Activated CD8-positive, alpha-beta memory T cell treated with anti-CD3 and anti-CD28 coated beads, Interleukin-2, amount 50 U/mL, for 1 hour (primary cell): Measurements from ENCODE around the gene NYAP2.

Experiments
- DNase-seq: peaks from one replicate; pipeline ENCODE4 v3.0.0-alpha.2; 2020; ENCODE audit errors: extremely low read depth

NYAP2 gene

DNA sequence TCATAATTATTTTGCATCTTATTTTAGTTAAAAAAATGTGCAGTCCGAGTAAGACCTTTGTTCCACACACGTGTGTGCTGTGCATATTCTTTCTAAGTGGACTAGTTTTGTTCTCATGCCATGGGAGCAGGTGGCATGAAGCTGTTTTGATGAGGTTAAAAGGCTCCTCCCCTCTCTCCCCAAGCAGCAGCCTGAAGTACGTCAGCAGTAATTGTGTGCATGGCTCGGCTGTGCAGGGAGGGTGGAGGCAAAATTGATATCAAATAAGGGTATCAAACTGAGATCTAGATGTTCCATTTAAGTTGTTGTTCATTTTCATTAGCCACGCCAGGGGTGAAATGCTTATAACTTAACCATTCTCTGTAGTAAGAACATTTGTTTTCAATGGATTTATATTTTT is at the start of gene NYAP2:
TSS of gene NYAP2 (plus strand) at position 207 of the 400 bp plus-strand sequence. CDS start 9,171 bp downstream, outside the sequence.
- DNase-seq: no peak

DNA sequence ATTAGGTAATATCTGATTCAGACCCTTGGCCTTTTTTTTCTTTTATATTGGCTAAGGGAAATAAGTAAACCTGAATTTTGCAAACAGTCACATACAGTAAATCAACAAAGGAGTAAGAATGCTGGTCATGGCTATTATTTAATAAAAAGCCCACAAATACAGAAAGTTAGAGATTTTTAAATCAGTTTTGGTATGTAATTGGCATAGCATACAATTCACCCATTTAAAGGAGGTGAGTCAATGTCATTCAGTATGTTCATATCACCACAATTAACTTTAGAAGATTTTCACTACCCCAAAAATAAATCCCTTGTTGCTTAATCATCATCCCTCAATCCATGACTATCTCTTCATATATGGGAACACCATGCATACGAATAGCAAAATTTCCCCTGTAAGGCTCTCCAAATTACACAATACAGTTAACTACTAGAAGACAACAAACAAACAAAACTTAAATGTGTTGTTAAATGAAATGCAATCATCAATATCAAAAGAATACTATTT is 45.9 kb upstream of the NYAP2 start:
- DNase-seq: no peak

DNA sequence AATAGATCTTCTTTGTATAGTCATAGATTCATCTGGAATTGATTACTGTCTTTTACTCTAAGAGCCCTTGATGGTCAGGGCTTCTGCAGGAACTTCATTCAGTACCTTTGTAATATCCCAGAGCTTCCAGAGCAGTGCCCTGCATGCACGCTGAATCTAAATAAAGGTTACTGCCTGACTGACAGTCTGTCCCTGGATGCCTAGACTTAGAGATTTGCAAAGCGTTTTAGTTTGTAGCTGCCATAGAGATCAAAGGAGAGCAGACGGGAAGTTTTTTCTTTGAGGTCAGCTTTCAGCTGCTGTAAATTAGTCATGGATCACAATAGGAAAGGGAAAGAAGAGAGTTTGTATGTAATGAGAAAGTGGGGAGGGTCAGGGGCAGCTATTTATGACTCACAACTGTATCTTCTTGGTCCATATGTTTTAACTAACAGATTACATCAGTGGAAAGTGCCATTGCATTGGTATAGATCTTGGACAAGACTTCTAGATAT is 45.2 kb upstream of the NYAP2 start:
- DNase-seq: no peak

DNA sequence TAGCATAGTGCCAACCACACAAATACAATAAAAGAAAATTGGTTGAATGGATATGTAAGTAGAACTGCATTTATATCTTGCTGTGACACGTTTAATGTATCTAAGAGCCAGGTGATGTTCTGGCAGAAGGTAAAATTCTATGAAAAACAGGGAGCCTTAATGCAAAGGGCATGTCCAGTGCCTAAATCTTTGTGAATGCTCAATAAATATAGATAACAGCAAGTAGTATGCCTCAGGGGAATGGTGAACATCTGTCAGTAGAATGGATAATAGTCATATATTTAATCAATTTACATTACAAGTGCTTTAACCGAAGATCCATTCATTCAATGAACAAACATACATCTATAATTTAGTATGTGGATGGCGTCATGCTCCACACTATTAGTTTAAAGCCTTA is 43.7 kb upstream of the NYAP2 start:
- DNase-seq: no peak

DNA sequence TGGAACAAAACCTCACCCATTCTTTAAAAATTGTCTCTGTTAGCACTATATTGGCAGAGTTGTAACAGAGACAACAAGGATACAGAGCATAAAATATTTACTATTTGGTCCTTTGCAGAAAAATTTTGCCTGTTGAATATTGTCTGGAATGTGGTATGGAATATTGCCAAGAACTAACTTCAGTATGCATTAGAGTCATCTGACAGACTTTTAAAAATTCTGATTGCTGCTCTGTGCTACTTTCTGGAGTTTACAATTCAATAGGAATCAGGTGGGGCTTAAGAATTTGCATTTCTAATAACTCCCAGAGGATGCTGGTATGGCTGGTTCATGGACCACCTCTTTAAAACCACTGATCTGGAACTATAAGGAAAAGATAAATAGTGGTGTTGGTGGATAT is 32.8 kb upstream of the NYAP2 start:
- no peak for DNase-seq

DNA sequence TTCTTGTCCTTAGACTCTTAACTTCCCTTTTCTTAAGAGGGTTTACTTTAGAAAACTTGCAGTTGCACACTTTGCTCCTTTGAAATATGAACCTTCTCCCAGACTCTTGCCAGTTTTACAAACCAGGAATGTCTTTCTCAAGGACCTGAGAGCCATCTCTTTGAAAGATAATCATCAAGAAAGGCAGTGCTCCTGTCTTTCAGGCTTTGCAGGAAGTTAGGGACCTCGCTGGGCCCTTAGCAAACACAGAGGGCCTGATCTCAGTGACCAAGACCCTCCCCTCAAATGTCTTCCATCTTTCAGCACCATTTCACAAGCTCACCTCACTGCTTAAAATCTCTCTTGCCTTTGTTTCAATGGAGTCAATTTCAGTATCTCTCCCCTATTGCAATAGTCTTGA is 32.0 kb upstream of the NYAP2 start:
- DNase-seq: no peak

DNA sequence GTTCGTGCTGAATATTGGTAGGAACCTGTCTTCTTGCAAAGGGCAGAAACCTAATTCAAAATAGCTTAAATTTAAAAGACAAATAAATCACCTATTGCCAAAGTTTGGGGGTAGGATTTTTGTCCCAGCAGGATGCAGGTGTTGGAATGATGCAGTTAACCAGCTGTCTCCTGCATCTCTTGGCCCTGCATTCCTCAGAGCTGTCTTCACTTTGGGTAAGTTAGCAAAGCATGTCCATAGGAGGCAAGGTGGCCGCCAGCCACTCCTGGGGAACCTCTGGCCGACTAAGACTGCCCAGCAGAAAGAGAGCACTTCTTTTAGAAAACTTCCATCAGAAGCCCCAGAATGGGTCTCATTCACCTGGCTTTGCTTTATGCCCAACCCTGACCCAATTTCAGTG is 20.5 kb upstream of the NYAP2 start:
- DNase-seq: no peak

DNA sequence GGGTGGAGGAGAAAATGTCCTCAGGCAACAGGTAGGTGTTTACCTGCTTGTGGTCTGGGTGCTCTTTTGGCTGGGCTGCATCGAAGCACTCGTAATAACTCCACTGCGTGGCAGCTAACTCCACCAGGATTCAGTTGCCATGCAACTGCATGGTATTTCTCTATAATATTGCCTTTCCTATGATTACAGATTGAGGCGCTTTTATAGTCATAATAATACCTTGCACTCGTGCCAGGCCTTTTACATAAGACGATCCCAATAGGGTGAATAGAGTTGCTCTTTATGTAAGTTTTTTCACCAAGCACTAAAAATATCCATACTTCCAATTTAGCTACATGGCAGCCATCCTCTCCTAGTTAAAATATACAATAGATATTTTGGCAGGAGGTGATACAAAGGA is 19.7 kb upstream of the NYAP2 start:
- DNase-seq: no peak

DNA sequence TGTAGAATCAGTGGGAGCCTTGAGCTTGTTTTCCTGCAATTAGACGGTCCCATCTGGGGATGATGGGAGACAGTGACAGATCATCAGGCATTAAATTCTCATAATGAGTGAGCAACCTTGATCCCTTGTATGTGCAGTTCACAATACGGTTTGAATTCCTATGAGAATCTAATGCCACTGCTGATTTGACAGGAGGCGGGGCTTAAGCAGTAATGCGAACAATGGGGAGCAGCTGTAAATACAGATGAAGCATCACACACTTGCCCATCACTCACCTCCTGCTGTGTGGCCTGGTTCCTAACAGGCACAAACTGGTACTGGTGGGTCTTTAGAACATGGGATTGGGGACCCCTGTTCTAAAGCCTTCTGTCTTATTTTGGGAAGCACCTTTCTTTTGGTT is 17.9 kb upstream of the NYAP2 start:
- no peak for DNase-seq

DNA sequence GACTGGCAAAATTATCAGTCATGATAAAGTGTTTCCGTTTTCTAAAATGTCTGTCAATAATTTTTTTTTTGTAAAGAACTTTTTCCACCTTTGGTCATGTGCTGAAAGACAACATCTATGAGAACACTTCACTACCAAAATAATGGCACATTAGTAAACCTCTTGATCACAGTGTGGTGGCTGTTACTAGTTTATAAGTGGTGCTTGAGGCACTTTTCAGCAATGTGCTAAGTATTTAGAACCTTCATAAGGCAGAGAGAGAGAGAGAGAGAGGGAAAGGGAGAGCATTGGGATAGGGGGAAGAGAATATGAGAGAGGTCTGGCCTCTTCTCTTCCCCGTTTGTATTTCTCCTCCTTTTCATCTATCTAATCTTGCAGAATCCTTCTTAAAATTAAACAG is 1.1 kb upstream of the NYAP2 start:
- no peak for DNase-seq

DNA sequence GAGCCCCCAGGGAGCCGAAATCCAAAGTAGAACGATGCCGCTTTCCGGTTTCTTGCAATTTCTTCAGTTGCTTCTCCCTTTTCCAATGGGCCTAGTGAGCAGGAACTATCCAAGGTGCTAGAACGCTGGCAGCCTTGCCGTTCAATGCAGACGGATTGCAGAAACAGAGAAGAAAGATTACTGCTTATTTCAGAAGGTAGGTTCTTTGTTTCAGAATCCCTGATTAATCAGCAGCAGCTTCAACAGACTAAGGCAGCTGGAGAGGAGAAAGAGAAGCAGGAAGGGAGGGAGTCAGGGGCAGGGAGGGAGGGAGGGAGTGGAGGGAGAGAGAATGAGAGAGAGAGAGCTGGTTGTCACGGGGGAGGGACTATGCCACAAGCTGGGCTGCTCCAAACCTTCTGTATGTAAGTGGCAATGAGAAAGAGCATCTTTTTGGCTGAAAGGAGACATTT is 576 bp downstream of the NYAP2 start:
- no peak for DNase-seq

DNA sequence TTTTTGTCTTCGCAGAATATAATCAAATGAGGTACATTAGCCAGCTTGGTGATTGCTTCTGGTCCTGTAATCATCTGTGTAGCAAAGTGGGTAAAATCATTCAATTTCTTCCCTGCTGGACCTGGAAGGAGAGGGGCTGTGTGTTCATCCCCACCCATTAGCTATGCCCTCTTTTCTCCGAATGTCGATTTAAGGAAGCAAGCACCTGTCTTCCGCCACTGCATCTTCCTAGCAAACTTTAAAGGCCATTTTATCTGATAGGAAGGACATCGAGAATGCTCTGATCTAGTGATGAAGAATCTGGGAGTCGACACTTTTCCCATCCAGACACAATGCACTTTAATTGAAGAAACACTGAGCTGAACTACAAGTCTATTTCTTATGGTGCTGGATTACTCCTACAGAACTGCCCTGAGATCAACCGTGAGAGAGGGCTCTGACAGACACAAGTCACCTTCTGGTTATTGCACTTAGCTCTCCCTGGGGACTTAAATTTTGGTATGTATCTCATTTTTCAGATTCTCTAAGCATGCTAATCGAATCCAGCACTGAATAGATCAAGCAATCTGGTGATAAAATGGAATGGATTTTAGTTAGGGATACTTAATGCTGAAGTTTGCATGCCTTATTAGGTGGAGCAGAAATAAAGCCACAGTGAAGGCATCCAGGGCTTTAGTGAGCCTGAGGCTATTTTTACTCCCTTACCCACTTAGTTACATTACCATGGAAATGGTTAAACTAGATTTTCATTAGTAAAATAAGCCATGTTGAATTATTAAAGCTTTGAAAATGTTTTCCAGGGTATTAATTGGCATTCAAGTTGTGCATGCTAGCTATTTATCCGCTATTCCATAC is 1.3 kb downstream of the NYAP2 start:
- DNase-seq: no peak

DNA sequence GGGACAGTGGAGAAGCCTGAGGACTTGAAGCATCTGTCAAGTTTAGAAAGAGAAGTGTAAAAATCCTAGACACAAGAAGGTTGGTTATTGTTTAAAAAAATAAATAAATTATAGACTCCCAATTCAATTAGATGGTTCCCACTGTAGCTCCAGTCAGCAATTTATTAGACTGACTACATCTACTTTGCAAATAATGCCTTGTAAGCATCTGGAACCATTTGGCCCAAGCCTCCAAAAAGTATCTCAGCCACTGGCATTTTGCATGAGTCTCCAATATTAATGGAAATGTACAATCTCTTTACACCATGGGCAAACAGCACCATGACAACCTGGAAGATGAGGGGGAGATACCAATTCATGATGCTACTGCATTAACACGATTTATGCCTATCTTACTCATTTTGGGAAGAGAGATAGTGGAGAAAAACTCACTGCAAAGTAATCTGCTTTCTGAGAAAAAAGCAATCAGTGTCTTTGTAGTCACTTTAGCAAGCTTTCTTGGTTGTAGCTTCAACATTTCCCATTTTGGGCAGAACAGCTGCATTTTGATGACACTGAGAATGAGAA is 2.8 kb downstream of the NYAP2 start:
- no peak for DNase-seq

DNA sequence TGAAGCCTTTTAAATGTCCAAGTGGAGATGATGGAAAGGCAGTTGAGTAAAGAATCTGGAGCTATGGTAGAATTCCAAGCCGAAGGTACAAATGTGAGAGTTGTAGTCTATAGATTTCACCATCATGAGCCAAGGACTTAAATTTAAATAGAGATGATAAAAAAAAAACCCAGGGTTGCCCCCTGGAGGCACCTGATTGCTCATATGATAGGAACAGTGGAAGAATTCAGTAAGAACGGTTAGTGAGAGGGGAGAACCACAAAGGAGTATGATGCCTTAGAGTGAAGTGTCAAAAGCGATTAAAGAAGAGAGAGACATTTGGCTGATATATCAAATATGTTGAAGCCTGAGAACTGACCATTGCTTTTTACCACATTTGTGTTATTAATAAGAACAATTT is 11.9 kb downstream of the NYAP2 start:
- DNase-seq: no peak

DNA sequence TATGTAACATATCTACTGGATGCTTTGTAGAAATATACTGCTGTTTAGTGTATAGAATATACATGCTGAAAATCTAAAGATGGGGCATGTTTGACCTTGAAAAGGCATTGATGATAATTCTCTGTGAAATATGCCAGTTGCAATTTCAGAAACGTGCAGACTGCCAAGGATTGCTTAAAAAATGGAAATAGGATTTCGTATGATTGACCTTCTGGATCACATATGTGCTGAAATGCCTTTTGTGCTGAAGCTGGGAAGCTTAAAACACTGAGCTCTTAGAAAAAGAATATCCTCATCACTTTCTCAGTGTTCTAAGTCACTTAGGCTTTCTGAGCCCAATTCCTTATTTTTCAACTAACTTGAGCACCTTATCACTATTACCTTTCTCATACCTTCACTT is 14.3 kb downstream of the NYAP2 start:
- no peak for DNase-seq

DNA sequence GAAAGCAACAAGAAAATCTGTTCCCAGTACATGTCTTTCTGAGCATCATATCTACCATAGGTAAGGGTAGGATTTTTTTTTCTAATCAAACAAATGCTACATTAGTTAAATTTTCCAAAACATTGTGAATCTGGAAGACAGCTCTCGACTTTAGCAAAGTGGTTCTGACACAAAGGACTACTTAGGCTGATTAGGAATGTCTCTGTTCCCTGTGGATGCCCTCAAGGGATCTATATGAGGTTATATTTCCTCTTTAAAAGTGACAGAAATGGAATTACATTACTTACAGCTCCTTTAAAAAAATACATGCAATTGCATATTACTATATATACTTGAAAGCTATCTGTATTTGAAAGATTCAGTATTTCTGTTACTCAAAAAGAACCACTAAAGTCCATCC is 15.4 kb downstream of the NYAP2 start:
- no peak for DNase-seq

DNA sequence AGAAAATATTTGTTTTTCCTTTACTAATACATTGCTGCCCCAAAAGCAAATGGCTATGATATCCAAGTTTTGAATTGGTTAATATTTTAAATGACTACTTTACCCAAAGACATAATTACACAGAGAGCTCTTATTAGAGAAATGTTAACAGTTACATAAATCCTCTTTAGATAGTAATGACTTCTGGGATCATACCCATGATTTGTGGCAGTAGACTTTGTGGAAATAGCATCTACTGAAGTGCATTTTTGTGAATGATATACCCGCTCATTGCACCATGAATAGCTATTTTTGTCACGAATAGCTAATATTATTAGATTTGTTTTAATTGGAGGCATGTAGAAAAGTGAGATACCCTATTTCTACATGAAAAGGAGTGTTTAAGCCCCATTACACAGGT is 15.8 kb downstream of the NYAP2 start:
- no peak for DNase-seq

DNA sequence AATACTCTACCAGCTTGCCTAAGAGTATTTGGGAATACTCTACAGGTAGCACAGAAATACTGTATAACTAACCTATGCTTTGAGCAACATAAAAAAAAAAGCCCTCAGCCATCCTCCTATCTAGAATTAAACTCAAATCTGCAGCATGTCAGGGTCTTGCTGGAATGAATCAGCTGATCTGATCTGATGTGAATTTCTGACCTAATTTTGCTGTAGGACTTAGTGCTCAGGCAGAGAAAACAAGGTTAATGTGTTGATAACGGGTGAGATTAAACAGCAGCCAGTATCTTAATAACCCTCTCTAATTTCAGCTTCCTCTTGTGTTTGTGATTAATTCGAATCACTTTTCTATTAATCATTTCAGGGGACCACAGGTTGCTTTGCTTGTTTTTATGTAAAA is 16.3 kb downstream of the NYAP2 start:
- no peak for DNase-seq

DNA sequence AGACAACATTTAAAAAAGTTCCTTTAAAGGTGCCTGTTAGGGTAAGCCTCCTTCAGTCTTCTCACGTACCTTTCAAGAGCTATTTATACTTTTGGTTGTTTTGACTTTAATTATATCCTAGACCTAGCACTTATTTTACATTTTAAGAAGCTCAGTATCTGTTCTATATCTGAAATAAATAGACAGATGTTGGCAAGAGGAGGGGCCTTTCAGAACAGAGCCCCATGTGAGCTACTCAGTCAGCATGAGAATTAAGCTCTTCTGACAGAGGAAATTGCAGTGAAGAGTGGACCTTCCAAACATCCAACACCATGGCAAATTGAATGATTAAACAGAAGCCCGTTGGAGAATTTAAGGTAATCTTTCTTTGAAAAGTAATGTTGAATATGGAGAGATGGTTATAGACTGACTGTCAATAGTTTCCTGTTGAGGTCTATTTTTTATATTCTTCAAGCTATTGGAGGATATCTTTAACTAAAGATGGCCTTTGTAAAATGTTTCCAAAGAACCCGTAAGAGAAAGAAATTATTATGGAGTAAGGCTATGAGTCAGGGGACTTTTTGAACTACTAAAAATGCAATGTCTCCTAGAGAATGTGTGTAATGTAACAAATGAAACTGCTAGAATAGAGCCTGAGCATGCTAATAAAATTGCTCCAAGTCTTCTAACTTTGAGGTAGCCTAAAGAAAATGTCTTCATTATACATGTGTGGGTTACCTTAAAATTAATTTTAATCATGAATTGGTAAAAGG is 17.3 kb downstream of the NYAP2 start:
- no peak for DNase-seq

DNA sequence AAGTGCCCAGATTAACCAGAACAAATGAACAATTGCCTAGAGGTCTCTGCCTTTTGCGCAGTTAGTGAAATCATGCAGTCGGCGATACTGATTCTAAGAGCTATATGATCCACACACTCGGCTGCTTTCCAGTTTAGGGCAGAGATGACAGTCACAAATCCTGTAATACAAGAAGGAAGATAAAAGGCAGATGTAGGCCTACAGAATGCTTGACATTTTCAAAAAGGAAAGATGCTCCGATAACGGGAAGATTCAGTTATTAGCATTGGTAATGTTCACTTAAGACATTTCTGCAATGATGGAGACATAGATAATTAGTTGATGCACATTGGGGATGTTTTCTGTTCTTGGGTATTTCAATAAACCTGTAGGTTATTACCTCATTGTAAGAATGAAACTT is 19.5 kb downstream of the NYAP2 start:
- no peak for DNase-seq

DNA sequence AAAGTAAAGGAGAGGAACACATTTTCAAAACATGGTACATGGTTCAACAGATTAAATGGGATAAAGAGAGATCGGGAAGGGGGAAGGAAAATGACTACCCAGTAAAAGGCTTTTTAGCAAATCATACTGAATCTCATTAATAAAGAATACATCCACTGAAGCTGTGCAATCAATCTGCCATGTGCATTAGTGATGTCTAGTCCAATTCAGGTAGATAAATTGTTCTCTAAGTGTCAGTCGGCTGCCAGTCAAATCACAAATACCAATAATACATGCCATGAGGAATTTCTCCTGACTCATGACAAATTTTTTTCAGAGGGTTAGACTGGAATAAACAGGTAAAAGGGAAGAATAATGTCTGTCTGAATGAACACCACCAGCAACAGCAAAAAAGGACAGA is 22.6 kb downstream of the NYAP2 start:
- no peak for DNase-seq

DNA sequence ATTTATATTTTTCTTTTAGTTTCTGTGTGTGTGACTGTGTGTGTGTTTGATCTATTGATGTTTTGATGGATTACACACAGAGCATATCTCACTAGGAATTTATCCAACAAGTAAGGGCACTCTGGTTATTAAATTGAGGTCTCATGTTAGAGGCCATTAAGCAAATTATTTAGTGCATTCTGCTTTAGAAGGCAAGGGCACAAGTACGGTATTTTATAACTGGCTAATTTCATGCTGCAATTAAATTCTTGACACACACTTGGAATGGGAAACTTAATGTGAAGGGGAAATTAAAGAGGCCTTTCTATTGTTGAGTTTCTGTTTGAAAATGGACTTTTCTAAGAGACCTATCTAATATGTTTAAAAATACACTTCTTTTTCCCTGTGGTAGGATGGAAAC is 25.8 kb downstream of the NYAP2 start:
- no peak for DNase-seq

DNA sequence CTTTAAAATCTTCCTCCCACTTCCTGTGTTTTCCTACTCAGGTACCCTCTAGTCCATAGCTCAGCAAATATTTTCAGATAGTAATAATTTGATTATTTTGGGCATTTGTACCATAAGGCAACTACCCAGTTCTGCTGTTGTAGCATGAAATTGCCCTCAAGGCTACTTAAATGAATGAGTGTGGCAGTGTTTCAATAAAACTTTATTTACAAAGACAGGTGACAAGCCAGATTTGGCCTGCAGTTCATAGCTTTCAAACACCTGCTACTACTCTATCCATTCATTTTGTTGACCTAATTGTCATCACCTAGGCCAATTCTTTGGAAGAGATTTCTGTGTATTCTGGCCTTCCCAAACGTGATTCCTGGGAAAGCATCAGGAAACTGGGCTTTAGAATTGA is 28.9 kb downstream of the NYAP2 start:
- no peak for DNase-seq
